Measurements from ENCODE around the gene NR6A1.

- TF ChIP-seq, protein P1, sequence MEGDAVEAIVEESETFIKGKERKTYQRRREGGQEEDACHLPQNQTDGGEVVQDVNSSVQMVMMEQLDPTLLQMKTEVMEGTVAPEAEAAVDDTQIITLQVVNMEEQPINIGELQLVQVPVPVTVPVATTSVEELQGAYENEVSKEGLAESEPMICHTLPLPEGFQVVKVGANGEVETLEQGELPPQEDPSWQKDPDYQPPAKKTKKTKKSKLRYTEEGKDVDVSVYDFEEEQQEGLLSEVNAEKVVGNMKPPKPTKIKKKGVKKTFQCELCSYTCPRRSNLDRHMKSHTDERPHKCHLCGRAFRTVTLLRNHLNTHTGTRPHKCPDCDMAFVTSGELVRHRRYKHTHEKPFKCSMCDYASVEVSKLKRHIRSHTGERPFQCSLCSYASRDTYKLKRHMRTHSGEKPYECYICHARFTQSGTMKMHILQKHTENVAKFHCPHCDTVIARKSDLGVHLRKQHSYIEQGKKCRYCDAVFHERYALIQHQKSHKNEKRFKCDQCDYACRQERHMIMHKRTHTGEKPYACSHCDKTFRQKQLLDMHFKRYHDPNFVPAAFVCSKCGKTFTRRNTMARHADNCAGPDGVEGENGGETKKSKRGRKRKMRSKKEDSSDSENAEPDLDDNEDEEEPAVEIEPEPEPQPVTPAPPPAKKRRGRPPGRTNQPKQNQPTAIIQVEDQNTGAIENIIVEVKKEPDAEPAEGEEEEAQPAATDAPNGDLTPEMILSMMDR (IDR thresholded peaks at IDR 0.05; ENCODE audit: insufficient read depth, low read length, poor library complexity, severe bottlenecking), result no peak
- TF ChIP-seq EZH2phosphoT487 (conservative IDR thresholded peaks at IDR 0.05; ENCODE audit: low read length), result no peak
Observed at GRCh38 chr9:124635285-124635684, 135.8 kb downstream of the NR6A1 start.
